Ovary (tissue), 3 donors: ENCODE results near the gene NCF2.

Experiments
- EP300 ChIP-seq: sonication (generic); formaldehyde crosslinking; IDR thresholded peaks from one replicate; pipeline ENCODE4 v1.6.1; 2017; ENCODE audit warnings: antibody characterized with exemption
- TF ChIP-seq, protein P1 (sequence below), 3 donors: fragments of 450-650 bp in 2 of 3; fragments of 200-600 bp in 1 of 3; IDR thresholded peaks; one replicate each; pipeline versions ENCODE4 v1.5.1 to v1.8.0; 2016 to 2022; ENCODE audit warnings: antibody characterized with exemption in 3 of 3, mild to moderate bottlenecking in 1 of 3
- donor health status: DM: no; HTN: no; CAD: no.

DNA sequence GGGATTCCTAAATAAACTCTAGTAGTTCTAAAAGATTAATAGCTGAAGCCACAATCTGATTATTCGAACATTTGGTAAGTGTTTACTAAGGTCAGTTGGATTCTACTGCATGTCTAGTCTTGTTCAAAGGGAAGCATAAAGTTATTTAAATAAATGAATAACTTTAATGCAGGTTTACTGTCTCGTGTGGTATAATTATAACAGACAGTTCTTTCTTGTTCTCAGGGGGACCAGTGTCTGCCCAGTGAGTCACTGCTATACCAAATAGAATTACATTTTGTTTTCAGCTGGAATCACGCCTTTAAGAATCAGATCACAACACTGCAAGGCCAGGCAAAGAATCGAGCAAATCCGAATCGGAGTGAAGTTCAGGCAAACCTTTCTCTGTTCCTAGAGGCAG lies 72.9 kb downstream of the NCF2 start:
- TF ChIP-seq, protein P1, sequence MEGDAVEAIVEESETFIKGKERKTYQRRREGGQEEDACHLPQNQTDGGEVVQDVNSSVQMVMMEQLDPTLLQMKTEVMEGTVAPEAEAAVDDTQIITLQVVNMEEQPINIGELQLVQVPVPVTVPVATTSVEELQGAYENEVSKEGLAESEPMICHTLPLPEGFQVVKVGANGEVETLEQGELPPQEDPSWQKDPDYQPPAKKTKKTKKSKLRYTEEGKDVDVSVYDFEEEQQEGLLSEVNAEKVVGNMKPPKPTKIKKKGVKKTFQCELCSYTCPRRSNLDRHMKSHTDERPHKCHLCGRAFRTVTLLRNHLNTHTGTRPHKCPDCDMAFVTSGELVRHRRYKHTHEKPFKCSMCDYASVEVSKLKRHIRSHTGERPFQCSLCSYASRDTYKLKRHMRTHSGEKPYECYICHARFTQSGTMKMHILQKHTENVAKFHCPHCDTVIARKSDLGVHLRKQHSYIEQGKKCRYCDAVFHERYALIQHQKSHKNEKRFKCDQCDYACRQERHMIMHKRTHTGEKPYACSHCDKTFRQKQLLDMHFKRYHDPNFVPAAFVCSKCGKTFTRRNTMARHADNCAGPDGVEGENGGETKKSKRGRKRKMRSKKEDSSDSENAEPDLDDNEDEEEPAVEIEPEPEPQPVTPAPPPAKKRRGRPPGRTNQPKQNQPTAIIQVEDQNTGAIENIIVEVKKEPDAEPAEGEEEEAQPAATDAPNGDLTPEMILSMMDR (IDR thresholded peaks at IDR 0.05), result no peak
- no peak for TF ChIP-seq EP300
